ENCODE data around the gene FOLR1.

DNA sequence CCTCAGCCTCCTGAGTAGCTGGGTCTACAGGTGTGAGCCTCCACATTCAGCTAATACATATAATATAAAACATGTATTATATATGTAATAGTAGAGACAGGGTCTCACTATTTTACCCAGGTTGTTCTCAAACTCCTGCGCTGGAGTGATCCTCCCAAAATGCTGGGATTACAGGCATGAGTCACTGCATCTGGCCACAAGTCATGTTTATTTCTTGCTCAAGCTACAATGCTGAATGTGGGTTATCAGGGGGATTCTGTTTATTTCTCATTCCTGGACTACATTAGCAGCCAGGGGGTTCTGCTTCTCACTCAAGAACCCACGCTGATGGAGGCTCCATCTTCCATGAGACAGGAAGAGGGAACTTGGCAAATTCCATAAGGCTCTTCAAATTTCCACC, 31.6 kb upstream of the FOLR1 start:
- TF ChIP-seq POLR2A (IDR thresholded peaks at IDR 0.05) = no peak
- no peak for TF ChIP-seq CTCF (IDR thresholded peaks at IDR 0.05)
